ENCODE data around the gene ALAD.
"Not testable (repeated sequence)": the region's sequence is repeated elsewhere in the genome, so short reads cannot be mapped to it uniquely, and the experiment has no call there.

Gene ALAD

GRCh38 chr9:113397203-113397631 lies 3.9 kb downstream of the ALAD start:
- DNase-seq: no peak

- DNase-seq: no peak
Measured at GRCh38 chr9:113395000-113395861, 5.9 kb downstream of the ALAD start.

- DNase-seq: no peak
Measured at GRCh38 chr9:113393281-113393680, 7.8 kb downstream of the ALAD start.

- DNase-seq: no peak
Measured at GRCh38 chr9:113391917-113392316, 9.2 kb downstream of the ALAD start.

- no peak for DNase-seq
Measured at GRCh38 chr9:113390192-113390960, 10.7 kb downstream of the ALAD start.

GRCh38 chr9:113389451-113389850 lies 11.6 kb downstream of the ALAD start:
- no peak for DNase-seq

- DNase-seq: no peak
Measured at GRCh38 chr9:113388833-113389232, 12.3 kb downstream of the ALAD start.

- no peak for DNase-seq
Measured at GRCh38 chr9:113387560-113388230, 13.4 kb downstream of the ALAD start.

- no peak for DNase-seq
Measured at GRCh38 chr9:113386571-113387393, 14.3 kb downstream of the ALAD start.

GRCh38 chr9:113381909-113382411 lies 19.1 kb downstream of the ALAD start:
- DNase-seq: no peak

GRCh38 chr9:113381441-113381840 lies 19.6 kb downstream of the ALAD start:
- DNase-seq: not testable (repeated sequence)

- DNase-seq: no peak
Measured at GRCh38 chr9:113380869-113381378, 20.2 kb downstream of the ALAD start.

- DNase-seq: not testable (repeated sequence)
Measured at GRCh38 chr9:113379829-113380210, 21.3 kb downstream of the ALAD start.

- DNase-seq: not testable (repeated sequence)
Measured at GRCh38 chr9:113379094-113379828, 21.8 kb downstream of the ALAD start.

GRCh38 chr9:113376634-113377567 lies 24.2 kb downstream of the ALAD start, which contains the start of gene HDHD3:
Gene HDHD3, minus strand, starts transcription at chr9:113376986. Its CDS starts 2,632 bp downstream, at chr9:113374354.
- peak; percentile 75 for DNase-seq

GRCh38 chr9:113375057-113376023 lies 25.7 kb downstream of the ALAD start:
- DNase-seq: no peak

GRCh38 chr9:113373676-113374392 lies 27.2 kb downstream of the ALAD start:
- DNase-seq: no peak

- no peak for DNase-seq
Measured at GRCh38 chr9:113373256-113373655, 27.8 kb downstream of the ALAD start.
